Measurements from ENCODE around the gene AIRE. TPM values are rescaled to one million over a fixed set of nuclear protein-coding genes. Genes with fewer than 3 reads are reported as not detected.

The AIRE gene
- total and polyA plus RNA-seq, 9 donors: not detected

- Histone ChIP-seq H3K4me1 (ENCODE audit: insufficient read depth) (no peaks in the 10 kb centered on the region), H3K27ac (no peak overlapping the region), H3K9me3 (no peaks in the 10 kb centered on the region), H3K27me3 (no peaks in the 10 kb centered on the region), H3K4me3 (no peak overlapping the region), H3K36me3 (no peaks in the 10 kb centered on the region)
- WGBS, 3 donors: 85 to 89% (median 86%) methylated on average over 33 of the region's 33 CpGs
- TF ChIP-seq CTCF (IDR thresholded peaks at IDR 0.05): no peak
- no peak for TF ChIP-seq POLR2A (IDR thresholded peaks at IDR 0.05)
- TF ChIP-seq EP300 (IDR thresholded peaks at IDR 0.05): no peak
- intact Hi-C loops (cut with DNase I): loop anchor here in 1 of 4 donors (10.0 kb wide), 1 partner anchor 479 kb away; no protein-coding TSS in a partner anchor
- DNase-seq: peak in 1 of 5 donors; percentile 21
These were observed 8.0 kb downstream of the AIRE start for GRCh38 chr21:44293551-44294231.

- peak; percentile 62 to 83 (median 69) for DNase-seq
- no peaks in the 10 kb centered on the region for H3K9me3 ChIP-seq
- H3K27me3 ChIP-seq: no peaks in the 10 kb centered on the region
- no peak overlapping the region for H3K4me3 ChIP-seq
- no peaks in the 10 kb centered on the region for H3K4me1 ChIP-seq (ENCODE audit: insufficient read depth)
- 24 to 31% (median 28%) methylated on average over 21 to 26 of the region's 26 CpGs for WGBS, 3 donors
- intact Hi-C loops (cut with DNase I): loop anchor here in 2 of 4 donors (5.0 to 10.0 kb wide), 3 partner anchors 43 to 482 kb away; partner anchors contain the start of gene CFAP410 (in 1 of the 2)
- H3K36me3 ChIP-seq: no peaks in the 10 kb centered on the region
- no peak overlapping the region for H3K27ac ChIP-seq
- TF ChIP-seq POLR2A (IDR thresholded peaks at IDR 0.05) (no peak), CTCF (IDR thresholded peaks at IDR 0.05) (no peak), EP300 (IDR thresholded peaks at IDR 0.05) (no peak)
These were observed 8.9 kb downstream of the AIRE start for GRCh38 chr21:44294391-44295162.

DNA sequence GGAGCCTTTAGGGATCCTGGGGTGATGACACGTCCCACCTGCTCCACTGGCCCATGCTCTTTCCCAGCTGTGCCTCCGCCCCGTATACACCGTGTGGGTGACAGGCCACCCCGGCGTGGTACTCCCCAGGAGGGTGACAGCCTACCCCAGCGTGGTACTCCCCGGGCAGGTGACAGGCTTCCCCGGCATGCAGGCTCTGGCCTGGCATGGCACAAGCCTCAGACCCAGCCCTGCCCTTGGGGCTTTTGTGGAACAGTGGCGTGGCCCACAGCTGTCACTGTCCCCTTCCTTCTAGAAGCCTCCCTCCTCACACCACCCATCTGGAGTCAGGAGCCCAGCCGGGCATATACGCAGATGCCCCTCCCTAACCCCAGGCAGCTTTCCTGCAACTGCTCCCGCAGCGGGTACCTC lies 9.5 kb downstream of the AIRE start:
- intact Hi-C loops (cut with DNase I): loop anchor here in 2 of 4 donors (5.0 to 10.0 kb wide), 3 partner anchors 42 to 483 kb away; partner anchors contain the start of gene CFAP410 (in 1 of the 2)
- H3K4me1 ChIP-seq (ENCODE audit: insufficient read depth): no peaks in the 10 kb centered on the region
- no peak for TF ChIP-seq CTCF (IDR thresholded peaks at IDR 0.05)
- no peak for TF ChIP-seq POLR2A (IDR thresholded peaks at IDR 0.05)
- TF ChIP-seq EP300 (IDR thresholded peaks at IDR 0.05): no peak
- H3K27me3 ChIP-seq: no peaks in the 10 kb centered on the region
- DNase-seq: no peak
- H3K36me3 ChIP-seq: no peaks in the 10 kb centered on the region
- 57 to 72% (median 60%) methylated on average over 13 to 14 of the region's 14 CpGs for WGBS, 3 donors
- H3K4me3 ChIP-seq: no peak overlapping the region
- no peak overlapping the region for H3K27ac ChIP-seq
- no peaks in the 10 kb centered on the region for H3K9me3 ChIP-seq

GRCh38 chr21:44295646-44296045 lies 10.0 kb downstream of the AIRE start:
- WGBS, 3 donors: 51 to 71% (median 56%) methylated on average over 9 to 10 of the region's 10 CpGs
- Histone ChIP-seq H3K9me3 (no peaks in the 10 kb centered on the region), H3K27ac (no peak overlapping the region), H3K4me1 (ENCODE audit: insufficient read depth) (peaks cover under 1% of the 10 kb centered on the region), H3K27me3 (no peaks in the 10 kb centered on the region), H3K4me3 (no peak overlapping the region), H3K36me3 (no peaks in the 10 kb centered on the region)
- intact Hi-C loops (cut with DNase I): loop anchor here in 2 of 4 donors (5.0 to 10.0 kb wide), 3 partner anchors 42 to 483 kb away; partner anchors contain the start of gene CFAP410 (in 1 of the 2)
- no peak for DNase-seq
- TF ChIP-seq EP300 (IDR thresholded peaks at IDR 0.05) (no peak), POLR2A (IDR thresholded peaks at IDR 0.05) (no peak), CTCF (IDR thresholded peaks at IDR 0.05) (no peak)

Measured in ovary (tissue), 9 donors.